Measurements from ENCODE around the gene NFKBIL1. TPM values are rescaled to one million over a fixed set of nuclear protein-coding genes. Genes with fewer than 3 reads are reported as not detected.

The NFKBIL1 gene
- total RNA-seq, 2 experiments from 2014 or later, result 21.8 to 23.2 TPM

DNA sequence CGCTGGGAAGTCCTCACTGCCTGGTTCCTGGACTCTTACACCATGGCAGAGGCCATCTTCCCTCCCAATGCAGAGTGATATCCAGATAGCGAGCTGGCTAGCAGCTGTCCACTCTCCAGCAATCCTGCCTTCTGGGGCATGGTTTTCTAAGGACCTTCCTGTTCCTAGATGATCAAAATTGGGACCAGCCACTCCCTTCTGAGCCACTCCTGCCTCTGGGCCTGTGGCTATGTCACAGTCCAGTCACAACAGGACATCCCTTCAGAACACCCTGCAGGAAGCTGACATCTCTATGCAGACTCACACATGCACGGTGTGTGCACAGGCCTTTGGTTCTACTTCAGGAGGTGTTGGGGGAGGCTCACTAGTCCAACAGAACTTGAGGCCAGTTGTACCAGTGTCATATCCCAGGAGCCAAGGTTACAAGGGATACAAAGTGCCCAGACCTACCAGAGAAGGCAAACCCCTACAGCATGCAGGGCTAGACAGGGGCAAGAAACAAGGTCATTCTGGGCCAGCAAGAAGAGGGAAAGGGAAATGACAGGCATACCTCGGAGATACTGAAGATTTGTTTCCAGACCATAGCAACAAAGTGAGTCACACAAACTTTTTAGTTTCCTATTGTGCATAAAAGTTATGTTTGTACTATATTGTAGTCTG lies 21.3 kb upstream of the NFKBIL1 start:
- Histone ChIP-seq H4K20me1 (ENCODE audit: insufficient read depth, low read length) (no peaks in the 10 kb centered on the region), H3K4me3 (ENCODE audit: low read depth, low read length, poor library complexity, severe bottlenecking) (no peak overlapping the region), H3K9me3 (ENCODE audit: low read length) (no peaks in the 10 kb centered on the region), H3K36me3 (ENCODE audit: insufficient read depth, low read length) (peaks cover 29% of the 10 kb centered on the region), H3K79me2 (ENCODE audit: insufficient read depth, low read depth, low read length) (no peaks in the 10 kb centered on the region), H2AFZ (ENCODE audit: low read length) (no peak overlapping the region), H3K4me1 (ENCODE audit: insufficient read depth, low read length, poor library complexity, severe bottlenecking) (no peaks in the 10 kb centered on the region), H3K4me2 (ENCODE audit: low read length) (no peak overlapping the region), H3K9me2 (ENCODE audit: insufficient read depth, low read length) (no peaks in the 10 kb centered on the region), H3K27ac (ENCODE audit: low read depth, low read length, poor library complexity, severe bottlenecking) (no peak overlapping the region)
- no peak for DNase-seq (ENCODE audit: low spot score)
- CTCF ChIA-PET (ENCODE audit: unreplicated experiment), result no interaction called here
- BruUV-seq (replicated peaks), result no TSS peak
- TF ChIP-seq, protein P1, sequence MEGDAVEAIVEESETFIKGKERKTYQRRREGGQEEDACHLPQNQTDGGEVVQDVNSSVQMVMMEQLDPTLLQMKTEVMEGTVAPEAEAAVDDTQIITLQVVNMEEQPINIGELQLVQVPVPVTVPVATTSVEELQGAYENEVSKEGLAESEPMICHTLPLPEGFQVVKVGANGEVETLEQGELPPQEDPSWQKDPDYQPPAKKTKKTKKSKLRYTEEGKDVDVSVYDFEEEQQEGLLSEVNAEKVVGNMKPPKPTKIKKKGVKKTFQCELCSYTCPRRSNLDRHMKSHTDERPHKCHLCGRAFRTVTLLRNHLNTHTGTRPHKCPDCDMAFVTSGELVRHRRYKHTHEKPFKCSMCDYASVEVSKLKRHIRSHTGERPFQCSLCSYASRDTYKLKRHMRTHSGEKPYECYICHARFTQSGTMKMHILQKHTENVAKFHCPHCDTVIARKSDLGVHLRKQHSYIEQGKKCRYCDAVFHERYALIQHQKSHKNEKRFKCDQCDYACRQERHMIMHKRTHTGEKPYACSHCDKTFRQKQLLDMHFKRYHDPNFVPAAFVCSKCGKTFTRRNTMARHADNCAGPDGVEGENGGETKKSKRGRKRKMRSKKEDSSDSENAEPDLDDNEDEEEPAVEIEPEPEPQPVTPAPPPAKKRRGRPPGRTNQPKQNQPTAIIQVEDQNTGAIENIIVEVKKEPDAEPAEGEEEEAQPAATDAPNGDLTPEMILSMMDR (conservative IDR thresholded peaks at IDR 0.05; ENCODE audit: low read length), result no peak
- TF ChIP-seq EZH2phosphoT487 (IDR thresholded peaks at IDR 0.05; ENCODE audit: borderline replicate concordance, low read depth, low read length), result no peak
- intact Hi-C loops (cut with micrococcal nuclease; ENCODE audit: unreplicated experiment), result no loop called here
- POLR2A ChIA-PET, result no interaction called here

DNA sequence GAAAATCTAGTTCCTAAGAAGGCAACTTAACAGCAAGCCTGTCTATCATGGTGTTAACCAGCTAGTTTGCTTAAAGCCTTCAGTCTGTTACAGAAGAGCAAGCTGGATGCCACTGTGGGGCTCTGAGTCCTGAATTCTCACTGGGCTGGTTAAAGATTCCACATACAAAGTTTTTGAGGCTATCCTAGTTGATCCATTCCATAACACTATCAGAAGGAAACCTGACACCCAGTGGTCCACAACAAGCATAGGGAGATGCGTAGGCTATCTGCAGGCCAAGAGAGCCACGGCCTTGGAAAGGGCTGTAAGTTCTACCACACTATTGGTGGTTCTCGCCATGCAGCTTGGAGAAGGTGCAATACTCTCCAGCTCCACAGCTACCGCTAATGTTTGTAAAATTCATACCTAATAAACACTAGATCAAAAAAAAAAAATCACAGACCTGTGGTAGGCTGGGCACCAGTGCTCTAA lies 19.1 kb upstream of the NFKBIL1 start:
- Histone ChIP-seq H3K4me1 (ENCODE audit: insufficient read depth, low read length, poor library complexity, severe bottlenecking) (no peaks in the 10 kb centered on the region), H3K4me2 (ENCODE audit: low read length) (no peak overlapping the region), H3K9me2 (ENCODE audit: insufficient read depth, low read length) (no peaks in the 10 kb centered on the region), H3K4me3 (ENCODE audit: low read depth, low read length, poor library complexity, severe bottlenecking) (no peak overlapping the region), H3K27ac (ENCODE audit: low read depth, low read length, poor library complexity, severe bottlenecking) (no peak overlapping the region), H3K79me2 (ENCODE audit: insufficient read depth, low read depth, low read length) (no peaks in the 10 kb centered on the region), H2AFZ (ENCODE audit: low read length) (no peak overlapping the region), H3K9me3 (ENCODE audit: low read length) (no peaks in the 10 kb centered on the region), H3K36me3 (ENCODE audit: insufficient read depth, low read length) (peaks cover 52% of the 10 kb centered on the region), H4K20me1 (ENCODE audit: insufficient read depth, low read length) (peaks cover 5% of the 10 kb centered on the region; the same call in 1 of the 2 replicates)
- DNase-seq (ENCODE audit: low spot score), result no peak
- ChIA-PET POLR2A (interaction anchor here (1.5 kb wide), 1 partner anchor 13 kb away, joined by 4 read pairs; the partner anchor contains the start of gene DDX39B), CTCF (ENCODE audit: unreplicated experiment) (no interaction called here)
- TF ChIP-seq EZH2phosphoT487 (IDR thresholded peaks at IDR 0.05; ENCODE audit: borderline replicate concordance, low read depth, low read length), result no peak
- TF ChIP-seq, protein P1 (conservative IDR thresholded peaks at IDR 0.05; ENCODE audit: low read length), result no peak
- no TSS peak for BruUV-seq (replicated peaks)
- intact Hi-C loops (cut with micrococcal nuclease; ENCODE audit: unreplicated experiment), result no loop called here

GRCh38 chr6:31528821-31529328 lies 18.5 kb upstream of the NFKBIL1 start, which contains the start of gene MCCD1:
Gene MCCD1 (plus strand): TSS chr6:31528962. CDS start chr6:31529015, 53 bp downstream.
- peaks cover 58% of the 10 kb centered on the region for H3K36me3 ChIP-seq (ENCODE audit: insufficient read depth, low read length)
- peaks cover 5% of the 10 kb centered on the region; the same call in 1 of the 2 replicates for H4K20me1 ChIP-seq (ENCODE audit: insufficient read depth, low read length)
- no peak within 1 kb of the TSS for H2AFZ ChIP-seq (ENCODE audit: low read length)
- H3K27ac ChIP-seq (ENCODE audit: low read depth, low read length, poor library complexity, severe bottlenecking), result no peak within 1 kb of the TSS
- no peaks in the 10 kb centered on the region for H3K79me2 ChIP-seq (ENCODE audit: insufficient read depth, low read depth, low read length)
- TF ChIP-seq, protein P1 (conservative IDR thresholded peaks at IDR 0.05; ENCODE audit: low read length), result no peak
- no peak for TF ChIP-seq EZH2phosphoT487 (IDR thresholded peaks at IDR 0.05; ENCODE audit: borderline replicate concordance, low read depth, low read length)
- DNase-seq (ENCODE audit: low spot score), result no peak
- H3K9me2 ChIP-seq (ENCODE audit: insufficient read depth, low read length), result no peaks in the 10 kb centered on the region
- no peaks in the 10 kb centered on the region for H3K9me3 ChIP-seq (ENCODE audit: low read length)
- POLR2A ChIA-PET, result interaction anchor here (1.5 kb wide), 1 partner anchor 13 kb away, joined by 4 read pairs; the partner anchor contains the start of gene DDX39B
- no TSS peak for BruUV-seq (replicated peaks)
- H3K4me2 ChIP-seq (ENCODE audit: low read length), result no peak within 1 kb of the TSS
- CTCF ChIA-PET (ENCODE audit: unreplicated experiment), result no interaction called here
- H3K4me3 ChIP-seq (ENCODE audit: low read depth, low read length, poor library complexity, severe bottlenecking), result no peak within 1 kb of the TSS
- intact Hi-C loops (cut with micrococcal nuclease; ENCODE audit: unreplicated experiment), result no loop called here
- H3K4me1 ChIP-seq (ENCODE audit: insufficient read depth, low read length, poor library complexity, severe bottlenecking), result no peaks in the 10 kb centered on the region

Measured in OCI-LY7 (cell line).